Measurements from ENCODE around the gene LCE3C. TPM values are rescaled to one million over a fixed set of nuclear protein-coding genes. Genes with fewer than 3 reads are reported as not detected.

Gene LCE3C
- total and polyA plus RNA-seq, 12 donors, result not detected

GRCh38 chr1:152596986-152597385 lies 3.0 kb upstream of the LCE3C start:
- intact Hi-C loops (cut with DNase I), result no loop called here
- H3K4me1 ChIP-seq (replicated peaks in 1 of 2), result no peaks in the 10 kb centered on the region
- no peak for DNase-seq
- H3K4me3 ChIP-seq, result no peak overlapping the region
- TF ChIP-seq POLR2A (IDR thresholded peaks at IDR 0.05) (no peak), CTCF (IDR thresholded peaks at IDR 0.05) (no peak)
- H3K27ac ChIP-seq, result no peak overlapping the region
- 72 to 100% (median 74%) methylated on average over 1 to 2 of the region's 2 CpGs; no CpG with 5 or more reads in 1 of the 4 donors for WGBS, 4 donors
- no peaks in the 10 kb centered on the region for H3K9me3 ChIP-seq (replicated peaks in 1 of 3)
- H3K36me3 ChIP-seq (replicated peaks in 1 of 2), result no peaks in the 10 kb centered on the region
- no peaks in the 10 kb centered on the region for H3K27me3 ChIP-seq

- no peaks in the 10 kb centered on the region for H3K4me1 ChIP-seq (replicated peaks in 1 of 2)
- no peaks in the 10 kb centered on the region for H3K36me3 ChIP-seq (replicated peaks in 1 of 2)
- H3K9me3 ChIP-seq (replicated peaks in 1 of 3), result peaks cover 0 to 4% (median 0%) of the 10 kb centered on the region in 3 donors
- no peak for TF ChIP-seq CTCF (IDR thresholded peaks at IDR 0.05)
- TF ChIP-seq POLR2A (IDR thresholded peaks at IDR 0.05), result no peak
- no peak for DNase-seq
- intact Hi-C loops (cut with DNase I), result no loop called here
- H3K4me3 ChIP-seq, result no peak within 1 kb of the TSS
- H3K27ac ChIP-seq, result no peak within 1 kb of the TSS
- H3K27me3 ChIP-seq, result no peaks in the 10 kb centered on the region
- WGBS, 4 donors, result 89 to 100% methylated on average over 1 of the region's 1 CpG; no CpG with 5 or more reads in 2 of the 4 donors
These were observed 13.5 kb downstream of the LCE3C start, which contains the start of gene LCE3B for GRCh38 chr1:152613511-152613910. TSS of gene LCE3B (plus strand) at chr1:152613811. CDS start at chr1:152613811, 0 bp downstream.

GRCh38 chr1:152621993-152622392 lies 22.0 kb downstream of the LCE3C start:
- no peak overlapping the region for H3K4me3 ChIP-seq
- no peaks in the 10 kb centered on the region for H3K27me3 ChIP-seq
- TF ChIP-seq POLR2A (IDR thresholded peaks at IDR 0.05) (no peak), CTCF (IDR thresholded peaks at IDR 0.05) (no peak)
- no peak for DNase-seq
- H3K9me3 ChIP-seq (replicated peaks in 1 of 3), result peaks cover 0 to 4% (median 0%) of the 10 kb centered on the region in 3 donors
- no peaks in the 10 kb centered on the region for H3K36me3 ChIP-seq (replicated peaks in 1 of 2)
- intact Hi-C loops (cut with DNase I), result no loop called here
- WGBS, 4 donors, result 55 to 79% (median 72%) methylated on average over 3 of the region's 3 CpGs
- H3K4me1 ChIP-seq (replicated peaks in 1 of 2), result no peaks in the 10 kb centered on the region
- H3K27ac ChIP-seq, result no peak overlapping the region

- Histone ChIP-seq H3K27me3 (no peaks in the 10 kb centered on the region), H3K36me3 (replicated peaks in 1 of 2) (no peaks in the 10 kb centered on the region), H3K4me3 (no peak within 1 kb of the TSS), H3K27ac (no peak within 1 kb of the TSS), H3K9me3 (replicated peaks in 1 of 3) (peaks cover 0 to 4% (median 0%) of the 10 kb centered on the region in 3 donors), H3K4me1 (replicated peaks in 1 of 2) (no peaks in the 10 kb centered on the region)
- no peak for TF ChIP-seq POLR2A (IDR thresholded peaks at IDR 0.05)
- no peak for TF ChIP-seq CTCF (IDR thresholded peaks at IDR 0.05)
- 60 to 64% (median 61%) methylated on average over 7 to 10 of the region's 10 CpGs for WGBS, 4 donors
- intact Hi-C loops (cut with DNase I), result no loop called here
- no peak for DNase-seq
These were observed 22.8 kb downstream of the LCE3C start, which contains the start of gene LCE3A for GRCh38 chr1:152622803-152623202. TSS of gene LCE3A (minus strand) at chr1:152623103. CDS start at chr1:152623103, 0 bp downstream.

Data from adrenal gland (tissue), 12 donors.